ENCODE data around the gene FBXW7. TPM values are rescaled to one million over a fixed set of nuclear protein-coding genes. Genes with fewer than 3 reads are reported as not detected.

The FBXW7 gene
- total RNA-seq, 1 experiment from 2014 or later = 23.0 TPM

GRCh38 chr4:152352215-152352614 is 183.7 kb downstream of the FBXW7 start:
- DNase-seq (ENCODE audit: low spot score) = no peak
- POLR2A ChIA-PET = no interaction called here

More at GRCh38 chr4:152352215-152352614, 183.7 kb downstream of the FBXW7 start:
- peak overlapping the region; percentile 73 for H3K27ac Mint-ChIP-seq
- CTCF ChIA-PET = no interaction called here
- no peak for ATAC-seq
- TF ChIP-seq GRHL2 (CRISPR knock-in tag; IDR thresholded peaks at IDR 0.05; ENCODE audit: insufficient replicate concordance, severe bottlenecking) (no peak), SMAD3 (CRISPR knock-in tag; IDR thresholded peaks at IDR 0.05; ENCODE audit: borderline replicate concordance) (no peak), E2F1 (CRISPR knock-in tag; IDR thresholded peaks at IDR 0.05) (no peak), PREB (CRISPR knock-in tag; IDR thresholded peaks at IDR 0.05; ENCODE audit: borderline replicate concordance) (no peak), ZNF281 (CRISPR knock-in tag; IDR thresholded peaks at IDR 0.05) (no peak), ZBTB21 (CRISPR knock-in tag; IDR thresholded peaks at IDR 0.05; ENCODE audit: borderline replicate concordance) (no peak), ZBTB43 (CRISPR knock-in tag; IDR thresholded peaks at IDR 0.05) (no peak), ZNF232 (CRISPR knock-in tag; IDR thresholded peaks at IDR 0.05) (no peak), ZNF532 (CRISPR knock-in tag; IDR thresholded peaks at IDR 0.05; ENCODE audit: borderline replicate concordance) (no peak), MXD4 (CRISPR knock-in tag; IDR thresholded peaks at IDR 0.05; ENCODE audit: borderline replicate concordance) (no peak), TEAD4 (CRISPR knock-in tag; IDR thresholded peaks at IDR 0.05) (no peak), EMX1 (CRISPR knock-in tag; IDR thresholded peaks at IDR 0.05) (no peak), SP1 (CRISPR knock-in tag; conservative IDR thresholded peaks at IDR 0.05) (no peak), ZNF671 (CRISPR knock-in tag; IDR thresholded peaks at IDR 0.05) (no peak), STAT6 (CRISPR knock-in tag; conservative IDR thresholded peaks at IDR 0.05; ENCODE audit: low read depth) (no peak), FOXP4 (CRISPR knock-in tag; IDR thresholded peaks at IDR 0.05) (no peak)
- peaks cover 15% of the 10 kb centered on the region for H3K4me1 Mint-ChIP-seq
- H3K9me3 Mint-ChIP-seq = no peaks in the 10 kb centered on the region
- H3K36me3 Mint-ChIP-seq = no peaks in the 10 kb centered on the region
- peak overlapping the region; percentile 20 for H3K4me3 Mint-ChIP-seq
- no peaks in the 10 kb centered on the region for H3K27me3 Mint-ChIP-seq (ENCODE audit: low read depth)

All from WTC11 (cell line).